ENCODE results near the gene RNF10.
"Not testable (repeated sequence)": the region's sequence is repeated elsewhere in the genome, so short reads cannot be mapped to it uniquely, and the experiment has no call there.

Gene RNF10

GRCh38 chr12:120529641-120530417 lies 4.3 kb upstream of the RNF10 start:
- peak; percentile 38 for DNase-seq

- DNase-seq, result not testable (repeated sequence)
Observed at GRCh38 chr12:120530418-120530761, 3.8 kb upstream of the RNF10 start.

- no peak for DNase-seq
Observed at GRCh38 chr12:120532701-120533238, 1.4 kb upstream of the RNF10 start.

GRCh38 chr12:120534703-120535655 lies 823 bp downstream of the RNF10 start:
- peak; percentile 57 for DNase-seq

- DNase-seq, result no peak
Observed at GRCh38 chr12:120536064-120536791, 2.1 kb downstream of the RNF10 start.

- DNase-seq, result no peak
Observed at GRCh38 chr12:120537856-120538220, 3.7 kb downstream of the RNF10 start.

GRCh38 chr12:120538281-120539156 lies 4.4 kb downstream of the RNF10 start:
- DNase-seq, result no peak

GRCh38 chr12:120539303-120539702 lies 5.1 kb downstream of the RNF10 start:
- DNase-seq, result no peak

- no peak for DNase-seq
Observed at GRCh38 chr12:120540445-120540844, 6.3 kb downstream of the RNF10 start.

GRCh38 chr12:120542166-120542565 lies 8.0 kb downstream of the RNF10 start:
- no peak for DNase-seq

- no peak for DNase-seq
Observed at GRCh38 chr12:120544691-120545090, 10.5 kb downstream of the RNF10 start.

- no peak for DNase-seq
Observed at GRCh38 chr12:120546050-120546386, 11.9 kb downstream of the RNF10 start.

- DNase-seq, result no peak
Observed at GRCh38 chr12:120554678-120555077, 20.5 kb downstream of the RNF10 start.

- no peak for DNase-seq
Observed at GRCh38 chr12:120557589-120557988, 23.4 kb downstream of the RNF10 start.

GRCh38 chr12:120562906-120563305 lies 28.8 kb downstream of the RNF10 start:
- DNase-seq, result no peak

- DNase-seq, result no peak
Observed at GRCh38 chr12:120563495-120563894, 29.3 kb downstream of the RNF10 start.

GRCh38 chr12:120571299-120571698 lies 37.1 kb downstream of the RNF10 start:
- no peak for DNase-seq

- DNase-seq, result no peak
Observed at GRCh38 chr12:120573560-120573959, 39.4 kb downstream of the RNF10 start.

- no peak for DNase-seq
Observed at GRCh38 chr12:120574106-120574505, 40.0 kb downstream of the RNF10 start.

- DNase-seq, result no peak
Observed at GRCh38 chr12:120579179-120579578, 45.0 kb downstream of the RNF10 start.

- peak; percentile 96 for DNase-seq
Observed at GRCh38 chr12:120580787-120581723, 46.9 kb downstream of the RNF10 start, which contains the start of gene POP5. Gene POP5, minus strand, starts transcription at chr12:120581402. Its CDS starts 40 bp downstream, at chr12:120581362.
